K562 (cell line): Measurements from ENCODE around the gene SIGLEC1. TPM values are rescaled to one million over a fixed set of nuclear protein-coding genes. Genes with fewer than 3 reads are reported as not detected.

Experiments
- ATAC-seq: fragments of 200-7000 bp; cut with Tn5 transposase; 3 replicates; pipeline ENCODE4 v1.9.1; 2020; ENCODE audit warnings: moderate library complexity
- BruUV-seq: library from RNA; stranded (reverse); fragments of 400-500 nt; replicated peaks from 2 replicates; lab custom pipeline; 2021; lab: Mats Ljungman, UMichigan
- CTCF ChIA-PET: fragments of 300-600 bp; formaldehyde crosslinking; extraction: SDS; loops from one replicate; lab custom pipeline; 2021; ENCODE audit warnings: low intra/inter-chr PET ratio; lab: Yijun Ruan, JAX
- POLR2A ChIA-PET: fragments of 300-600, 350-650 bp; sonication (Branson Sonifier 250); formaldehyde crosslinking; extraction: SDS; loops from one replicate; lab custom pipeline; 2021; ENCODE audit warnings: antibody characterized with exemption, inconsistent platforms; lab: Yijun Ruan, JAX
- DNase-seq, 4 experiments: peaks; one replicate each; pipeline versions ENCODE4 v3.0.0 to v3.0.0-alpha.2; 2011 to 2018; ENCODE audit warnings: low spot score in 3 of 4, mixed read lengths in 3 of 4; ENCODE audit errors: extremely low read depth in 1 of 4
- FAIRE-seq: peaks from 2 replicates; lab custom pipeline; 2011; peaks lifted over from hg19 to GRCh38; lab: Jason Lieb, UNC
- H2AFZ ChIP-seq: 2 replicates; pipeline ENCODE4 v1.6.0; 2011; ENCODE audit warnings: low read depth, low read length, control low read depth, inconsistent platforms
- H3K27ac ChIP-seq: fragments of 200-600 bp; 3 replicates; pipeline ENCODE4 v1.8.0; 2011; ENCODE audit warnings: low read depth, mild to moderate bottlenecking, control low read depth, inconsistent platforms, low read length, moderate library complexity, mixed read lengths; ENCODE audit errors: extremely low read depth
- H3K27me3 ChIP-seq, 2 experiments: fragments of 300-600 bp in 1 of 2; 2 replicates in 1 of 2; 3 replicates in 1 of 2; pipeline versions ENCODE4 v1.6.0 to v1.8.0; 2011; ENCODE audit warnings: inconsistent platforms in 2 of 2, low read length in 2 of 2, mild to moderate bottlenecking in 1 of 2, mixed read lengths in 1 of 2, moderate library complexity in 1 of 2; ENCODE audit not compliant: control insufficient read depth in 2 of 2, insufficient read depth in 2 of 2
- H3K36me3 ChIP-seq: fragments of 300-600 bp; 3 replicates; pipeline ENCODE4 v1.8.0; 2011; ENCODE audit warnings: mild to moderate bottlenecking, low read length, inconsistent platforms; ENCODE audit not compliant: control insufficient read depth, insufficient read depth
- H3K4me1 ChIP-seq, 2 experiments: fragments of 200-600 bp in 1 of 2; replicated peaks in 1 of 2; 2 replicates in 1 of 2; 3 replicates in 1 of 2; pipeline versions ENCODE4 v1.5.1 to v1.8.0; 2011; ENCODE audit warnings: inconsistent platforms in 2 of 2, low read length in 2 of 2, mild to moderate bottlenecking in 1 of 2, mixed read lengths in 1 of 2, moderate library complexity in 1 of 2; ENCODE audit not compliant: control insufficient read depth in 2 of 2, insufficient read depth in 2 of 2
- H3K4me2 ChIP-seq: 2 replicates; pipeline ENCODE4 v1.6.1; 2011; ENCODE audit warnings: low read length, control low read depth, inconsistent platforms, mixed read lengths; ENCODE audit not compliant: insufficient read depth
- H3K4me3 ChIP-seq: fragments of 200-600 bp; sonication (generic), shearing (Covaris generic); 2 replicates; pipeline ENCODE4 v1.5.1; 2016; ENCODE audit warnings: control low read depth, inconsistent platforms
- H3K79me2 ChIP-seq: fragments of 200-600 bp; 3 replicates; pipeline ENCODE4 v1.8.0; 2011; ENCODE audit warnings: low read length, inconsistent platforms; ENCODE audit not compliant: control insufficient read depth, insufficient read depth
- H3K9ac ChIP-seq, 2 experiments: 2 replicates each; pipeline versions ENCODE4 v1.6.0 to v1.6.1; 2011; ENCODE audit warnings: low read depth in 2 of 2, low read length in 2 of 2, control low read depth in 1 of 2, inconsistent platforms in 1 of 2, mild to moderate bottlenecking in 1 of 2, mixed read lengths in 1 of 2; ENCODE audit not compliant: insufficient read depth in 1 of 2
- H3K9me1 ChIP-seq: one replicate; pipeline ENCODE4 v1.6.0; 2011; ENCODE audit warnings: inconsistent platforms, mild to moderate bottlenecking, low read length, moderate library complexity; ENCODE audit not compliant: control insufficient read depth, insufficient read depth
- H3K9me3 ChIP-seq: replicated peaks from 2 replicates; pipeline ENCODE4 v1.5.1; 2011; ENCODE audit warnings: low read depth, low read length, inconsistent platforms; ENCODE audit not compliant: control insufficient read depth, insufficient read depth
- H4K20me1 ChIP-seq: replicated peaks from 2 replicates; pipeline ENCODE4 v1.6.1; 2011; ENCODE audit warnings: low read length, inconsistent platforms, mixed read lengths; ENCODE audit not compliant: control insufficient read depth, insufficient read depth
- EHMT2 ChIP-seq: fragments of 450-650 bp; IDR thresholded peaks from 2 replicates; pipeline ENCODE4 v1.6.1; 2018; ENCODE audit warnings: antibody characterized with exemption
- SMARCC2 ChIP-seq: fragments of 450-650 bp; IDR thresholded peaks from 2 replicates; pipeline ENCODE4 v1.6.1; 2017; ENCODE audit warnings: antibody characterized with exemption, moderate library complexity, mild to moderate bottlenecking, low read depth
- SPI1 ChIP-seq: IDR thresholded peaks from 2 replicates; pipeline ENCODE4 v1.6.1; 2011; ENCODE audit warnings: low read depth, low read length, control low read depth, borderline replicate concordance
- TBL1XR1 ChIP-seq, 2 experiments: IDR thresholded peaks; 2 replicates each; pipeline ENCODE4 v1.6.1; 2012; ENCODE audit warnings: improper control_type of control experiment in 2 of 2, low read length in 2 of 2, mild to moderate bottlenecking in 1 of 2
- ZBTB8A ChIP-seq: fragments of 450-650 bp; IDR thresholded peaks from 2 replicates; pipeline ENCODE4 v1.6.1; 2018; ENCODE audit warnings: mild to moderate bottlenecking, moderate library complexity; ENCODE audit not compliant: partially characterized antibody
- ZNF133 ChIP-seq: fragments of 250-450 bp; sonication (Bioruptor Pico); IDR thresholded peaks from 2 replicates; pipeline ENCODE4 v1.4.0; 2020; ENCODE audit warnings: mild to moderate bottlenecking
- WGBS: fragments of 100-300 bp; shearing (Covaris generic); methylation state at CpG from one replicate; pipeline ENCODE4 v1.1.6; 2016; ENCODE audit warnings: low coverage, mixed read lengths; ENCODE audit not compliant: insufficient coverage; ENCODE audit errors: missing lambda C conversion rate; 5-methylcytosine and 5-hydroxymethylcytosine counted together
- in situ Hi-C: fragments of 300-500 bp; cut with MboI; formaldehyde crosslinking; loops from 4 replicates; pipeline ENCODE4 v1.15.0; 2018; ENCODE audit warnings: inconsistent platforms, mixed read lengths
- intact Hi-C: fragments of 100-400 bp; cut with micrococcal nuclease; formaldehyde crosslinking; loops from 2 replicates; pipeline ENCODE4 v1.14.2; 2022
- polyA plus RNA-seq, 8 experiments: library from polyadenylated mRNA; depleted of rRNA in 4 of 8; stranded (reverse) in 5 of 8; unstranded in 3 of 8; fragments of >200 nt; fragmentation: Nextera tagmentation in 2 of 8; fragmentation: Illumina TruSeq in 1 of 8; extraction: Ambion mirVana in 2 of 8; extraction: Trizol in 1 of 8; gene quantifications; 2 replicates each; pipeline versions ENCODE4 v1.2.1 to v1.2.3, GENCODE V29; 2011 to 2014; ENCODE audit warnings: inconsistent platforms in 1 of 8, missing spikeins in 1 of 8
- total RNA-seq, 7 experiments: library from RNA; depleted of rRNA in 6 of 7; stranded (reverse); fragments of >200 nt in 6 of 7; fragmentation: Illumina TruSeq in 2 of 7; extraction: Trizol in 2 of 7; gene quantifications; 2 replicates each; pipeline versions ENCODE4 v1.2.1 to v1.2.3, GENCODE V29; 2011 to 2021; ENCODE audit warnings: low replicate concordance in 1 of 7
- TF ChIP-seq, protein P1 (sequence below): fragments of 450-650 bp; IDR thresholded peaks from 2 replicates; pipeline ENCODE4 v1.6.1; 2016; ENCODE audit warnings: low read depth
- TF ChIP-seq, protein P2 (sequence below): fragments of 450-650 bp; formaldehyde crosslinking; IDR thresholded peaks from 2 replicates; pipeline ENCODE4 v1.4.0; 2022; ENCODE audit warnings: mild to moderate bottlenecking, moderate library complexity
- TF ChIP-seq, protein P3 (sequence below): sonication (generic); formaldehyde crosslinking; IDR thresholded peaks from 2 replicates; pipeline ENCODE4 v1.5.0; 2020; ENCODE audit warnings: missing genetic modification reagents

The SIGLEC1 gene
- total and polyA plus RNA-seq, 9 of the 15 experiments (the other 6 are each of a cell fraction or from before 2014, with no cell fraction given): 0.05 to 0.07 TPM; not detected in 7

DNA sequence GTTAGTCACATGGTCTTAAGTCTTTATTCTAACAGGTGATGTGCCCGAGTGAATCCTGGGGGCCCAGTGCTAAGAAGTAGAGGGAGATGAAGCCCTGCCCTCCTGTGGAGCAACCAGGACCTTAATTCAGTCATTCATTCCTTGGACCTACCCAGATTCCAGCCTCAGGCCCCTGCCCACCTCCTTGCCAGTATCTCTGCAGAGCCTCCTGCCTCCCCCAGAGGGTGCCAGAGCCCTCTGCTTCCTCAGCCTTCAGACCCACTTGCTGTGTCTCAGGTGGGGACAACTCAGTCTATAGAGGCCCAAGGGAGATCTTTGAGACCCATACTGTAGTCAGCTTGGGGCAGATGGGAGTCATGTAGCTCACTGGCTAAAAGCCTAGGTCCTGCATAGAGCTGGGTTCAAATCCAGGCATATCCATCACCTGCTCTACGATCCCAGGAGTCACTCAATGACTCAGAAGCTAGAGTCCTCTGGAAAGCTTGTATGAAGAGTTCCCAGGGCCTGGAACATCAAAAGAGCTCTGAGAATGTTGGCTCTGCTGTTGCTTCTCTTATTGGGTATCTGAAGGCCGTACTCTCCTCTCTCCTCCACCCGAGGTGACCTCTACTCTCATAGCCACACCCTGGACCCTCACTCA is 3.9 kb upstream of the SIGLEC1 start (continued):
- TF ChIP-seq, protein P1, sequence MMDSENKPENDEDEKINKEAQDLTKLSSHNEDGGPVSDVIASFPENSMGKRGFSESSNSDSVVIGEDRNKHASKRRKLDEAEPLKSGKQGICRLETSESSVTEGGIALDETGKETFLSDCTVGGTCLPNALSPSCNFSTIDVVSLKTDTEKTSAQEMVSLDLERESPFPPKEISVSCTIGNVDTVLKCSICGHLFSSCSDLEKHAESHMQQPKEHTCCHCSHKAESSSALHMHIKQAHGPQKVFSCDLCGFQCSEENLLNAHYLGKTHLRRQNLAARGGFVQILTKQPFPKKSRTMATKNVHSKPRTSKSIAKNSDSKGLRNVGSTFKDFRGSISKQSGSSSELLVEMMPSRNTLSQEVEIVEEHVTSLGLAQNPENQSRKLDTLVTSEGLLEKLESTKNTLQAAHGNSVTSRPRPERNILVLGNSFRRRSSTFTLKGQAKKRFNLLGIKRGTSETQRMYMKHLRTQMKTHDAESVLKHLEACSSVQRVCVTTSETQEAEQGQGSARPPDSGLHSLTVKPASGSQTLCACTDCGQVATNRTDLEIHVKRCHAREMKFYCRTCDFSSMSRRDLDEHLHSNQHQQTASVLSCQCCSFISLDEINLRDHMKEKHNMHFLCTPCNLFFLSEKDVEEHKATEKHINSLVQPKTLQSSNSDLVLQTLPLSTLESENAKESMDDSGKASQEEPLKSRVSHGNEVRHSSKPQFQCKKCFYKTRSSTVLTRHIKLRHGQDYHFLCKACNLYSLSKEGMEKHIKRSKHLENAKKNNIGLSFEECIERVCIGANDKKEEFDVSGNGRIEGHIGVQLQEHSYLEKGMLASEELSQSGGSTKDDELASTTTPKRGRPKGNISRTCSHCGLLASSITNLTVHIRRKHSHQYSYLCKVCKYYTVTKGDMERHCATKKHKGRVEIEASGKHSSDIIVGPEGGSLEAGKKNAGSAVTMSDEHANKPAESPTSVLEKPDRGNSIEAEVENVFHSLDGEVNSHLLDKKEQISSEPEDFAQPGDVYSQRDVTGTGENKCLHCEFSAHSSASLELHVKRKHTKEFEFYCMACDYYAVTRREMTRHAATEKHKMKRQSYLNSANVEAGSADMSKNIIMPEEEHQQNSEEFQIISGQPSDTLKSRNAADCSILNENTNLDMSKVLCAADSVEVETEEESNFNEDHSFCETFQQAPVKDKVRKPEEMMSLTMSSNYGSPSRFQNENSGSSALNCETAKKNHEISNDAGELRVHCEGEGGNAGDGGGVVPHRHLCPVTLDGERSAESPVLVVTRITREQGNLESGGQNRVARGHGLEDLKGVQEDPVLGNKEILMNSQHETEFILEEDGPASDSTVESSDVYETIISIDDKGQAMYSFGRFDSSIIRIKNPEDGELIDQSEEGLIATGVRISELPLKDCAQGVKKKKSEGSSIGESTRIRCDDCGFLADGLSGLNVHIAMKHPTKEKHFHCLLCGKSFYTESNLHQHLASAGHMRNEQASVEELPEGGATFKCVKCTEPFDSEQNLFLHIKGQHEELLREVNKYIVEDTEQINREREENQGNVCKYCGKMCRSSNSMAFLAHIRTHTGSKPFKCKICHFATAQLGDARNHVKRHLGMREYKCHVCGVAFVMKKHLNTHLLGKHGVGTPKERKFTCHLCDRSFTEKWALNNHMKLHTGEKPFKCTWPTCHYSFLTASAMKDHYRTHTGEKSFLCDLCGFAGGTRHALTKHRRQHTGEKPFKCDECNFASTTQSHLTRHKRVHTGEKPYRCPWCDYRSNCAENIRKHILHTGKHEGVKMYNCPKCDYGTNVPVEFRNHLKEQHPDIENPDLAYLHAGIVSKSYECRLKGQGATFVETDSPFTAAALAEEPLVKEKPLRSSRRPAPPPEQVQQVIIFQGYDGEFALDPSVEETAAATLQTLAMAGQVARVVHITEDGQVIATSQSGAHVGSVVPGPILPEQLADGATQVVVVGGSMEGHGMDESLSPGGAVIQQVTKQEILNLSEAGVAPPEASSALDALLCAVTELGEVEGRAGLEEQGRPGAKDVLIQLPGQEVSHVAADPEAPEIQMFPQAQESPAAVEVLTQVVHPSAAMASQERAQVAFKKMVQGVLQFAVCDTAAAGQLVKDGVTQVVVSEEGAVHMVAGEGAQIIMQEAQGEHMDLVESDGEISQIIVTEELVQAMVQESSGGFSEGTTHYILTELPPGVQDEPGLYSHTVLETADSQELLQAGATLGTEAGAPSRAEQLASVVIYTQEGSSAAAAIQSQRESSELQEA: no peak

DNA sequence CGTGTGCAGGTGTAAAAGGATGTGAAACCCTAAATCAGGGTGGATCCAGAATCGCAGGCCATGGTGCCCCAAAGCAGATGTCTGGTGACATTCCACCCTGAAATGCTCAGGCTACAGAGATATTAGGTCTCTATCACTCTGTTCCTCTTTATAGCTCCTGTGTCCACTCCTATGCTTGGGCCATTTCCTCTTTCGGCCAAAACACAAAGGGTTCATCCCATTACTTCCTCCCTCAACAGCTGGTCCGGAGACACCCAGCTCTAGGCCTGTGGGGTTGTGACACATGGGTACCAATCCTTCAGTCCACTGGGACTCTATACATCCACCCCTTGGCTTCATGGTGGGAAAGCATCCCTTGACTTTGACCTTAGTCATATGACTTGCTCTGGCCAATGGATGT is 1.7 kb upstream of the SIGLEC1 start:
- H3K9me3 ChIP-seq: no peaks in the 10 kb centered on the region
- no peak overlapping the region for H3K9ac ChIP-seq
- H2AFZ ChIP-seq: no peak overlapping the region
- ChIA-PET POLR2A (no interaction called here), CTCF (no interaction called here)
- no peak for DNase-seq
- H4K20me1 ChIP-seq: no peaks in the 10 kb centered on the region
- H3K79me2 ChIP-seq: no peaks in the 10 kb centered on the region
- intact Hi-C loops (no loop called here), in situ Hi-C loops (loop anchor here (5.0 kb wide), 1 partner anchor 152 kb away; no protein-coding TSS in a partner anchor)
- no peak for ATAC-seq
- H3K27me3 ChIP-seq: no peaks in the 10 kb centered on the region
- no peaks in the 10 kb centered on the region for H3K36me3 ChIP-seq
- FAIRE-seq: no peak
- H3K9me1 ChIP-seq: no peaks in the 10 kb centered on the region
- no TSS peak for BruUV-seq
- peaks cover 0 to 13% of the 10 kb centered on the region in 2 experiments; a peak in 3 of 5 replicates for H3K4me1 ChIP-seq
- H3K27ac ChIP-seq: no peak overlapping the region
- H3K4me2 ChIP-seq: no peak overlapping the region
- TF ChIP-seq ZNF133 (CRISPR knock-in tag): no peak
- no peak for TF ChIP-seq ZBTB8A
- no peak for TF ChIP-seq EHMT2
- TF ChIP-seq, protein P2, sequence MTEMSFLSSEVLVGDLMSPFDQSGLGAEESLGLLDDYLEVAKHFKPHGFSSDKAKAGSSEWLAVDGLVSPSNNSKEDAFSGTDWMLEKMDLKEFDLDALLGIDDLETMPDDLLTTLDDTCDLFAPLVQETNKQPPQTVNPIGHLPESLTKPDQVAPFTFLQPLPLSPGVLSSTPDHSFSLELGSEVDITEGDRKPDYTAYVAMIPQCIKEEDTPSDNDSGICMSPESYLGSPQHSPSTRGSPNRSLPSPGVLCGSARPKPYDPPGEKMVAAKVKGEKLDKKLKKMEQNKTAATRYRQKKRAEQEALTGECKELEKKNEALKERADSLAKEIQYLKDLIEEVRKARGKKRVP: no peak
- TF ChIP-seq, protein P3, sequence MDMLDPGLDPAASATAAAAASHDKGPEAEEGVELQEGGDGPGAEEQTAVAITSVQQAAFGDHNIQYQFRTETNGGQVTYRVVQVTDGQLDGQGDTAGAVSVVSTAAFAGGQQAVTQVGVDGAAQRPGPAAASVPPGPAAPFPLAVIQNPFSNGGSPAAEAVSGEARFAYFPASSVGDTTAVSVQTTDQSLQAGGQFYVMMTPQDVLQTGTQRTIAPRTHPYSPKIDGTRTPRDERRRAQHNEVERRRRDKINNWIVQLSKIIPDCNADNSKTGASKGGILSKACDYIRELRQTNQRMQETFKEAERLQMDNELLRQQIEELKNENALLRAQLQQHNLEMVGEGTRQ (CRISPR knock-in tag): 0 out of 2 replicates have a peak, but pooled peaks have one; percentile 1
- TF ChIP-seq TBL1XR1 (IDR thresholded peaks at IDR 0.05; ENCODE audit: low read length in 2 of 2): no peak
- TF ChIP-seq SMARCC2: no peak
- TF ChIP-seq SPI1: peak; percentile 63; the same call in 1 of the 2 replicates
- 32% methylated on average over 3 of the region's 4 CpGs for WGBS
- H3K4me3 ChIP-seq: no peak overlapping the region
